HG02678 (cell line): ENCODE measurements around the gene PHACTR4.
A peak's percentile ranks its signal among the peaks of the same experiment; 100 is the strongest.
"Not testable (repeated sequence)": the region's sequence is repeated elsewhere in the genome, so short reads cannot be mapped to it uniquely, and the experiment has no call there.

ENCODE experiments used
- ATAC-seq: cut with Tn5 transposase; IDR thresholded peaks from one replicate; pipeline ENCODE4 v1.9.1; 2021; ENCODE audit warnings: mild to moderate bottlenecking, moderate library complexity; ENCODE audit not compliant: unreplicated experiment

PHACTR4 gene

GRCh38 chr1:28482138-28482537, 112.6 kb downstream of the PHACTR4 start:
- no peak for ATAC-seq

GRCh38 chr1:28482702-28483101, 113.2 kb downstream of the PHACTR4 start:
- ATAC-seq = no peak

- no peak for ATAC-seq
These were observed 125.2 kb downstream of the PHACTR4 start for GRCh38 chr1:28494737-28495136.

GRCh38 chr1:28499553-28499952, 130.0 kb downstream of the PHACTR4 start:
- ATAC-seq = no peak

GRCh38 chr1:28501925-28502324, 132.4 kb downstream of the PHACTR4 start:
- ATAC-seq = no peak

- ATAC-seq = no peak
These were observed 133.6 kb downstream of the PHACTR4 start for GRCh38 chr1:28503117-28503516.

- peak; percentile 78 for ATAC-seq
These were observed 136.1 kb downstream of the PHACTR4 start, which contains the start of gene RCC1 for GRCh38 chr1:28505406-28506187. Gene RCC1 (plus strand): TSS chr1:28506043. CDS start chr1:28529867, 23,824 bp downstream.

- ATAC-seq = no peak
These were observed 137.3 kb downstream of the PHACTR4 start for GRCh38 chr1:28506907-28507246.

GRCh38 chr1:28507247-28507645, 137.7 kb downstream of the PHACTR4 start:
- no peak for ATAC-seq

- no peak for ATAC-seq
These were observed 138.3 kb downstream of the PHACTR4 start for GRCh38 chr1:28507646-28508434.

GRCh38 chr1:28508435-28508754, 138.9 kb downstream of the PHACTR4 start:
- no peak for ATAC-seq

GRCh38 chr1:28509705-28510272, 140.2 kb downstream of the PHACTR4 start:
- no peak for ATAC-seq

GRCh38 chr1:28510273-28510969, 140.9 kb downstream of the PHACTR4 start:
- ATAC-seq = no peak

GRCh38 chr1:28510970-28511440, 141.5 kb downstream of the PHACTR4 start:
- no peak for ATAC-seq

GRCh38 chr1:28512058-28512611, 142.6 kb downstream of the PHACTR4 start:
- no peak for ATAC-seq

- not testable (repeated sequence) for ATAC-seq
These were observed 144.9 kb downstream of the PHACTR4 start for GRCh38 chr1:28514445-28514933.

- ATAC-seq = no peak
These were observed 147.0 kb downstream of the PHACTR4 start for GRCh38 chr1:28516518-28516956.

- no peak for ATAC-seq
These were observed 148.1 kb downstream of the PHACTR4 start for GRCh38 chr1:28517649-28517999.

- ATAC-seq = peak; percentile 79
These were observed 148.6 kb downstream of the PHACTR4 start for GRCh38 chr1:28518000-28518744.

- no peak for ATAC-seq
These were observed 149.3 kb downstream of the PHACTR4 start for GRCh38 chr1:28518745-28519341.
